Hematopoietic multipotent progenitor cell (in vitro differentiated cells): ENCODE results near the gene CBX3. TPM values are rescaled to one million over a fixed set of nuclear protein-coding genes. Genes with fewer than 3 reads are reported as not detected.
A peak's percentile ranks its signal among the peaks of the same experiment; 100 is the strongest.
"Not testable (repeated sequence)": the region's sequence is repeated elsewhere in the genome, so short reads cannot be mapped to it uniquely, and the experiment has no call there.

ENCODE experiments used
- DNase-seq, 3 donors: peaks; one replicate each; pipeline ENCODE4 v3.0.0-alpha.2; 2011 to 2015; ENCODE audit warnings: low read depth in 2 of 3, low spot score in 2 of 3
- total RNA-seq: library from RNA; depleted of rRNA; stranded (reverse); fragments of >200 nt; gene quantifications from one replicate; pipeline ENCODE4 v1.2.3, GENCODE V29; 2012

CBX3 gene
- total RNA-seq, 1 donor: 72.7 TPM

GRCh38 chr7:26186364-26187311 lies 14.9 kb upstream of the CBX3 start:
- DNase-seq: peak in 1 of 3 donors; percentile 26

GRCh38 chr7:26187380-26188205 lies 14.0 kb upstream of the CBX3 start:
- peak in 1 of 3 donors; percentile 47 for DNase-seq

- peak in 1 of 3 donors; percentile 54 for DNase-seq
Measured at GRCh38 chr7:26188206-26188956, 13.2 kb upstream of the CBX3 start.

- DNase-seq: peak in 1 of 3 donors; percentile 28
Measured at GRCh38 chr7:26188957-26189541, 12.5 kb upstream of the CBX3 start.

GRCh38 chr7:26189697-26190096 lies 11.8 kb upstream of the CBX3 start:
- peak in 1 of 3 donors; percentile 25 for DNase-seq

GRCh38 chr7:26190417-26190869 lies 11.1 kb upstream of the CBX3 start:
- DNase-seq: peak in 1 of 3 donors; percentile 34

GRCh38 chr7:26191233-26191973 lies 10.1 kb upstream of the CBX3 start:
- DNase-seq: no peak

- no peak for DNase-seq
Measured at GRCh38 chr7:26191974-26192479, 9.5 kb upstream of the CBX3 start.

GRCh38 chr7:26192485-26193087 lies 9.0 kb upstream of the CBX3 start:
- no peak for DNase-seq

- DNase-seq: peak in 1 of 3 donors; percentile 39
Measured at GRCh38 chr7:26193432-26194207, 7.9 kb upstream of the CBX3 start.

- DNase-seq: not testable (repeated sequence)
Measured at GRCh38 chr7:26194764-26195163, 6.8 kb upstream of the CBX3 start.

GRCh38 chr7:26195182-26195581 lies 6.4 kb upstream of the CBX3 start:
- DNase-seq: no peak

- no peak for DNase-seq
Measured at GRCh38 chr7:26195867-26196657, 5.5 kb upstream of the CBX3 start.

- peak in 2 of 3 donors; percentile 50 to 79 for DNase-seq
Measured at GRCh38 chr7:26197153-26198115, 4.1 kb upstream of the CBX3 start.

GRCh38 chr7:26198133-26198780 lies 3.3 kb upstream of the CBX3 start:
- DNase-seq: peak in 2 of 3 donors; percentile 41 to 70

- DNase-seq: no peak
Measured at GRCh38 chr7:26198781-26199169, 2.8 kb upstream of the CBX3 start.
